Activated CD8-positive, alpha-beta T cell treated with anti-CD3 and anti-CD28 coated beads, Interleukin-2, amount 10 ng/mL, durations not matched to agents 7 days and 5 days (primary cell): ENCODE data around the gene IQSEC3. TPM values are rescaled to one million over a fixed set of nuclear protein-coding genes. Genes with fewer than 3 reads are reported as not detected.

Experiments
- ATAC-seq: fragments of 150-1000 bp; cut with Tn5 transposase; one replicate; pipeline ENCODE4 v1.10.0; 2021; ENCODE audit warnings: moderate library complexity
- CTCF ChIA-PET: fragments of 350-600 bp; sonication (Branson Sonifier 250); formaldehyde crosslinking; loops from one replicate; lab custom pipeline; 2021; ENCODE audit warnings: antibody characterized with exemption; lab: Charles Lee
- POLR2A ChIA-PET: fragments of 350-600 bp; sonication (Branson Sonifier 250); formaldehyde crosslinking; loops from one replicate; lab custom pipeline; 2021; ENCODE audit warnings: antibody characterized with exemption; lab: Charles Lee
- DNase-seq: peaks from one replicate; pipeline ENCODE4 v3.0.0-alpha.2; 2020
- H3K27ac Mint-ChIP-seq: one replicate; pipeline ENCODE4 v1.8.0; 2021; ENCODE audit warnings: mild to moderate bottlenecking, mixed read lengths
- H3K27me3 Mint-ChIP-seq: one replicate; pipeline ENCODE4 v1.8.0; 2021; ENCODE audit warnings: low read depth, mixed read lengths
- H3K36me3 Mint-ChIP-seq: one replicate; pipeline ENCODE4 v1.8.0; 2021; ENCODE audit warnings: low read depth, mixed read lengths
- H3K4me1 Mint-ChIP-seq: one replicate; pipeline ENCODE4 v1.8.0; 2021; ENCODE audit warnings: low read depth, mixed read lengths
- H3K4me3 Mint-ChIP-seq: one replicate; pipeline ENCODE4 v1.8.0; 2021; ENCODE audit warnings: mild to moderate bottlenecking, mixed read lengths
- H3K9me3 Mint-ChIP-seq: one replicate; pipeline ENCODE4 v1.8.0; 2022; ENCODE audit warnings: mixed read lengths; ENCODE audit not compliant: insufficient read depth
- total RNA-seq, 2 experiments: library from RNA; stranded (reverse); gene quantifications; one replicate each; pipeline ENCODE4 v1.2.3, GENCODE V29; 2021

The IQSEC3 gene
- total RNA-seq, 2 experiments from 2014 or later: 1.7 to 2.6 TPM

DNA sequence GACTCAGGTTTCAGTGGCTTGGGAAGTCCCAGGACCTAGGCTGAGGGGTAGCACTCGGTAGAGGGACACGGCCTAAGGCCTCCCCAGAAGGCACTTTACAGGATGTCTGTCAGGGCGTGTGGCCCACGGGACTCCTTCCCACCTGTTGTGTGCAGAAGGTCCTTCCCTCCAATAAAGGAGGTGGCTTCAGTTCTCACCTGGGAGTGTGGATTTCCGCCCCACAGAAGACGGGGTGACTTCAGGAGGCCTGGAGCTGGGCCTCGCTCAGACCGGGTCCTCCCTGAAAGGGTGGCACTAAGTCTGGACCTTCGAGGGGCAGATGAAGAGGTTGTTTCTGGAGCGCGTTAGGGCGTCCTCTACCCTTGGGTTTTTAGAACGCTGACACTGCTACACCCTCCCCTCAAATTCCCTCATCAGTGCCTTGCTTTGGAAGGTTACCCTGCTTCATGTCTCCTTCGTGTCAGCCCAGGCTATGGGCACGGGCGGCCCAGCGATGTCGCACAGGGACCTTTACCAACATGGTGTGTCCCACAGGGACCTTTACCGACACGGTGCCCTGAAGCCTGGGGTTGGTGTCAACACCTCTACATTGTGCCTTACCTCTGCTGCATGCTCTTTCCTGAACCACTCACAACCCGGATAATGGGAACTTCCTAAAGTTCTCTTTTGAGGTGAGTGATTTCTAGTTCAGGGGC is 140.3 kb downstream of the IQSEC3 start:
- H3K27ac Mint-ChIP-seq: no peak overlapping the region
- no peaks in the 10 kb centered on the region for H3K9me3 Mint-ChIP-seq
- peaks cover 21% of the 10 kb centered on the region for H3K27me3 Mint-ChIP-seq

DNA sequence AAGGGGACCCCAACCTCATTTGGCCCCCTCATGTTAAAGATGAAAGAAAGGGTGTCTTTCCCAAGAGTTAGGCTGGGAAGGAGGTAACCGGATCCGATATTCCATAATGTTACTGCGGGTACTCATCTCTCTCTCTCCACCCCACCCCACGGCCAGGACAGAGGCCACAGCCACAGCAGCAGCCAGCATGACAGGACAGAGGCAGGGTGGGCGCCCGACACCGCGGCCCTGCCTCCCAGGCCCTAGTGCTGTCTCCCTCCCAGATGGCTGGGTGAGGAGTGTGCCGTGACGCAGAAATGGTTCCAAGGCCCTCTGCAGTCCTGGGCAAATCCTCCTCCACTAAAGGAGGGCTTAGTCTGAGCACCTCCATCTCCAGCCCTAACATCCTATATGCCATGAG is 141.2 kb downstream of the IQSEC3 start:
- Mint-ChIP-seq H3K27ac (no peak overlapping the region), H3K4me1 (no peaks in the 10 kb centered on the region), H3K4me3 (no peak overlapping the region), H3K9me3 (no peaks in the 10 kb centered on the region), H3K36me3 (no peaks in the 10 kb centered on the region), H3K27me3 (peaks cover 14% of the 10 kb centered on the region)
- ATAC-seq: no peak
- CTCF ChIA-PET: no interaction called here
- no peak for DNase-seq
- POLR2A ChIA-PET: no interaction called here

More for the DNA sequence above, 140.3 kb downstream of the IQSEC3 start:
- ChIA-PET CTCF (no interaction called here), POLR2A (no interaction called here)
- no peak for DNase-seq
- Mint-ChIP-seq H3K36me3 (no peaks in the 10 kb centered on the region), H3K4me3 (no peak overlapping the region), H3K4me1 (no peaks in the 10 kb centered on the region)
- ATAC-seq: no peak

DNA sequence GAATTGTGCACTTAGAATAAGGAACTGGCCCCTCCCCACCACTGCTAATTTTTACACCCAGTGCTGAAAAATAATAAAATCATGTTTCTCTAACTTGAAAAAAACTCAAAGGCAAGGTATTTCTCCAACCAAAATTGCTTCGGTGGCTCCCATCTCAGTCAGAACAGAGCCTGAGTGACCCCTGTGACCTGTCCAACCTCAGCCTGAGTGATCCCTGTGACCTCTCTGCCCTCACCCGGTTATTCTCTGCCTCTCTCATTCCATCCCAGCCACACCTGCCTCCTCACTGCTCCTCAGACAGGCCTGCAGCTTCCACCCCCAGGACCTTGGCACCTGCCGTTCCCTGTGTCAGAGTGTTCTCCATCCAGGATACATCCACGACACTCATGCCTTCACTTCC is 142.2 kb downstream of the IQSEC3 start:
- H3K4me3 Mint-ChIP-seq: no peak overlapping the region
- POLR2A ChIA-PET: no interaction called here
- no peaks in the 10 kb centered on the region for H3K36me3 Mint-ChIP-seq
- no peaks in the 10 kb centered on the region for H3K9me3 Mint-ChIP-seq
- H3K27ac Mint-ChIP-seq: no peak overlapping the region
- peaks cover 20% of the 10 kb centered on the region for H3K27me3 Mint-ChIP-seq
- no peaks in the 10 kb centered on the region for H3K4me1 Mint-ChIP-seq
- DNase-seq (no peak), ATAC-seq (no peak)
- CTCF ChIA-PET: no interaction called here

DNA sequence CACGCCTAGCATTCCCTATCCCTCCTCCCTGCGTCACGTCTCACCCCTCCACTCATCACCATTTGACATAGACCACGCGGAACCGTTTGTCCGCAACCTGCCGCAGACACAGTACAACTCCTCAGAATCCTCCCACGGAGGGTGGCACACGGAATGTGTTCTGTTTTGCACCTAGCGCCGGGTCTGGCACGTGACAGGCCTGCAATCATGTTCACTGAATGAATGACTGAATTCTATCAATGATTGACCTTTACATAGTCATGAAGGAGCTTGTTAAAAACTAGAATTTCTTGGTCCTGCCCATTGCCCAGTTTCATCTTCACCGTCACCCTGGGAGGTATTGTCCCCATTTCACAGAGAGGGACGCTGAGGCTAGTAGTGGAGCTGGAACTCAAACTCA is 142.7 kb downstream of the IQSEC3 start:
- CTCF ChIA-PET: no interaction called here
- no peaks in the 10 kb centered on the region for H3K4me1 Mint-ChIP-seq
- POLR2A ChIA-PET: no interaction called here
- no peak for DNase-seq
- peaks cover 19% of the 10 kb centered on the region for H3K27me3 Mint-ChIP-seq
- no peak for ATAC-seq
- no peaks in the 10 kb centered on the region for H3K9me3 Mint-ChIP-seq
- H3K36me3 Mint-ChIP-seq: no peaks in the 10 kb centered on the region
- H3K27ac Mint-ChIP-seq: no peak overlapping the region
- H3K4me3 Mint-ChIP-seq: no peak overlapping the region

DNA sequence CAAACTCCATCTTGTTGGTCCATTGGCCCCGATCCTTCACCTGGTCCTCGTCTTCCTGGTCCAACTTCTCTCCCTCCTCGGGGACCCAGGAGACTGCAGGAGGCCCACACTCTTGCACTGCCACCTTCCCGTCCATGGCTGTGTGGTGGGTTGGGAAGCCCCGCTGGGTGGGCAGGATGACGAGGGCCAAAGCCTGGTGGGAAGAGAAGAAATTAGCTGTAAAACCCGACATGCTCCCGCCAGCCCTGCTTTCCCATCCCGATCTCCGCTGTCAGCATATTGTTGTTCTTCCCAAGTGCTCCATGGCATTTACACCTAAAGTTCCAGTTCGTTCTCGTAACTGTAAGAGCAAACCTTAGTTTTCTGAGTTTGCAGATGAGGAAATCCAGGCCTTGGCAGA is 143.3 kb downstream of the IQSEC3 start:
- no peak overlapping the region for H3K4me3 Mint-ChIP-seq
- peaks cover 18% of the 10 kb centered on the region for H3K27me3 Mint-ChIP-seq
- ChIA-PET POLR2A (no interaction called here), CTCF (interaction anchor here (2.4 kb wide), 1 partner anchor 10 kb away, joined by 6 read pairs; no protein-coding TSS in a partner anchor)
- H3K4me1 Mint-ChIP-seq: no peaks in the 10 kb centered on the region
- H3K27ac Mint-ChIP-seq: no peak overlapping the region
- no peaks in the 10 kb centered on the region for H3K36me3 Mint-ChIP-seq
- DNase-seq: no peak
- H3K9me3 Mint-ChIP-seq: no peaks in the 10 kb centered on the region
- ATAC-seq: no peak

DNA sequence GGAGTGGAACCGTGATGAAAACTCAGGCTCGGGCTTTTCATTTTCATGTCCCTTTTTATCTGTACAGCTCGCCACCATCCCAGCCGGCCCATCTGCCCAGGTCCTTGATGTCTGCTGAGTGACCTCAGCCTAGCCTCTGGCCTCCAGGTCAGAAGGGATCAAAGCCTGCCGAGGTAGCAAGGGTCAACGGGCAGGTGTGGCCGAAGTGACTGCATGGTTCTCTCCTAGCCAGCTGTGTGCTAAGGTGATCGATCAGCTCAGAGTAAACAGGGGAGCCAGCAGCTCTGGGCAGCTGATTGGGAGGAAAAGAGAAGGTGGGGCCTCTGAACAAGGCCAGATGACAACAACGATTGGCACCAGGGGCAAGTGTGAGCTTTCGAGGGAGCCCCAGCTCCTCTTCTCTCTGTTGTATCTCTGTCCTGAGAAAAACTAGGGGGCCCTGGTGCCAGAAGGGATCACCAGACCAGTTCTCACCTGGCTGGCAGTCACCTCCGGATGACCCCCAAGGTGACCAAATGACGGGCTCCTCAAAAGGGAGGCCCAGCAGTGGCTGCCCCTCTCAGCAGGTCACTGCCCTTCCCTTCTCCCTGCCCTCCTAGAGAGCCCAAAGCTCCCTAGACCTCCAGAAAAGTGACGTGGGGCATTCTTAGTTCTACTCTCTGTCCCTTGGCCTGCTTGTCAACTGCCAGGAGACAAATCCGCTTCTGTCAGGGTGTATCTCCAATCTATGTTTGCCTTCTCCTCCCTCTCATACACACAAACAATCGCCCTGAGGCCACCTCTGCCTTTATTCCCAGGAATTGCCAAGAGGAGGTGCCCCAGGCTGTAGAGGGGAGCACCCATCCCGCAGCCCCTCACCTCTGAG is 143.9 kb downstream of the IQSEC3 start:
- H3K4me3 Mint-ChIP-seq: no peak overlapping the region
- POLR2A ChIA-PET: no interaction called here
- H3K36me3 Mint-ChIP-seq: no peaks in the 10 kb centered on the region
- ATAC-seq: no peak
- no peaks in the 10 kb centered on the region for H3K4me1 Mint-ChIP-seq
- peaks cover 14% of the 10 kb centered on the region for H3K27me3 Mint-ChIP-seq
- H3K27ac Mint-ChIP-seq: no peak overlapping the region
- DNase-seq: no peak
- CTCF ChIA-PET: interaction anchor here (2.4 kb wide), 1 partner anchor 9 kb away, joined by 6 read pairs; no protein-coding TSS in a partner anchor
- H3K9me3 Mint-ChIP-seq: no peaks in the 10 kb centered on the region

DNA sequence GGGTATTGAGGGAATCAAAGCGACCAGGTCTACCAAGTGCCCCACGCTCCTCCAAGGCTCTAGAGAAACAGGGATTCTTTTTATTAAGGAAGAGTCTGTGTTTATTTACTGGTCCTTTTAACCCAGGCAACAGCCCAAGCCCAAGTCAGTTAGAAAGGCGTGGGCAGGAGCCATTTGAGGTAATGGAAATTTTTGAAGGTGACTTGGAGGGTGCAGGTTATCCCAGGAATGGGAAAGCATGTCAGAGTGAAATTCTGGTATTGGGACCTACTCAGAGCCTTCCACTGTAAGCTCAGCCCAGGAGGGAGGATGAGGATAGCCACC is 144.5 kb downstream of the IQSEC3 start:
- Mint-ChIP-seq H3K27me3 (peaks cover 12% of the 10 kb centered on the region), H3K27ac (no peak overlapping the region), H3K4me1 (no peaks in the 10 kb centered on the region), H3K36me3 (no peaks in the 10 kb centered on the region), H3K9me3 (no peaks in the 10 kb centered on the region), H3K4me3 (no peak overlapping the region)
- POLR2A ChIA-PET: no interaction called here
- DNase-seq (no peak), ATAC-seq (no peak)
- CTCF ChIA-PET: interaction anchor here (2.4 kb wide), 1 partner anchor 9 kb away, joined by 6 read pairs; no protein-coding TSS in a partner anchor

DNA sequence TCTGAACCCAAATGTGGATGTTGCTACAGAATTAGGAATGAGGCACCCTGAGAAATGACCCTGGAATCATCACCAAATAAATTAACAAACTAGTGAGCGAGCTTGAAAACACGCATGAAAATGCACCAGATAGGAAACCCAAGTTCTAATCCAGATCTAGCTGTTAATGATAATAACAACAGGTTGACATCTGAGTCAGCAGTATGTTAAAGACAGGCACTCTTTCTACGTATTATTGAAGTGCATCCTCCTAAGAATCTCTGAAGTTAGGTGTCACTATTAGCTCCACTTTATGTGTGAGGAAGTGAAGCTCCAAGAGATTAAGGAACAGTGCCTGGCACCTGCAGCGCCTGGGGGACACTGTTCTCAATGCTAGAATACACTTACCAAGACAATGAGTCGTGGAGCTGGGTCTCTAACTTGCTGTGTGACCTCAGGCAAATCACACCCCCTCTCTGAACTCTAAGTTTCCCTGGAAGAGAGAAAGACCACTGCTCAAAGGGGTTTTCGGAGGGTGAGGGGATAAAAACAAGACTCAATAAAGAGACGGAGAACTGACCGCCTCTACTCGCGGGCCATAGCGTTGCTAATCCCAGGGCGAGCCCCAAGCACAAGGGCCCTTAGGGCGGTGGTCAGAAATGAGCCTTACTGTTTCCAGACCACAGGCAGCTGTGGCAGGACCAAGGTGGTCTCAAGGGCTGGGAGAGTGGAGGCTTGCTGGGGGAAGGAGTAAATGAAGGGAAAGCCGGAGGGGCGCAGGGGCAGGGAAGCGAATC is 145.3 kb downstream of the IQSEC3 start:
- Mint-ChIP-seq H3K27me3 (peaks cover 9% of the 10 kb centered on the region), H3K4me3 (no peak overlapping the region), H3K4me1 (no peaks in the 10 kb centered on the region), H3K9me3 (no peaks in the 10 kb centered on the region), H3K36me3 (no peaks in the 10 kb centered on the region), H3K27ac (no peak overlapping the region)
- ATAC-seq (no peak), DNase-seq (no peak)
- ChIA-PET POLR2A (no interaction called here), CTCF (interaction anchor here (0.7 to 2.4 kb wide), 2 partner anchors 8 to 50 kb away, joined by 3 to 6 read pairs; no protein-coding TSS in a partner anchor)

DNA sequence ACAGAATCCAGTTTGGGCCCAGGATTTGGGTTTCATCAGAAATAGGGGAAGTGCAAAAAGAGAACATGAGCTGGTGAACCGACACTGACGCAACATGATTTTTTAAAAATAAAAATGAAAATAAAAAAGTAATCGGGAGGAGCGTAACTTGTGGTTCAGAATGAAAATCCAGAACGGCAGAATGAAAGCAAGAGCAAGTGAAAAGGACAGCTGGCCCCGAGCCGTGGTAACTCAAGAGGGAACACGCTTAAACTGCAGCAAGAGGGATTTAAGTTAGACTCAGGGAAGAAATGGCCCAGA is 145.8 kb downstream of the IQSEC3 start:
- Mint-ChIP-seq H3K4me3 (no peak overlapping the region), H3K27ac (no peak overlapping the region), H3K9me3 (no peaks in the 10 kb centered on the region), H3K36me3 (no peaks in the 10 kb centered on the region), H3K27me3 (peaks cover 12% of the 10 kb centered on the region), H3K4me1 (no peaks in the 10 kb centered on the region)
- ChIA-PET POLR2A (no interaction called here), CTCF (interaction anchor here (1.0 to 2.4 kb wide), 2 partner anchors 8 to 10 kb away, joined by 3 to 6 read pairs; no protein-coding TSS in a partner anchor)
- DNase-seq (no peak), ATAC-seq (no peak)

DNA sequence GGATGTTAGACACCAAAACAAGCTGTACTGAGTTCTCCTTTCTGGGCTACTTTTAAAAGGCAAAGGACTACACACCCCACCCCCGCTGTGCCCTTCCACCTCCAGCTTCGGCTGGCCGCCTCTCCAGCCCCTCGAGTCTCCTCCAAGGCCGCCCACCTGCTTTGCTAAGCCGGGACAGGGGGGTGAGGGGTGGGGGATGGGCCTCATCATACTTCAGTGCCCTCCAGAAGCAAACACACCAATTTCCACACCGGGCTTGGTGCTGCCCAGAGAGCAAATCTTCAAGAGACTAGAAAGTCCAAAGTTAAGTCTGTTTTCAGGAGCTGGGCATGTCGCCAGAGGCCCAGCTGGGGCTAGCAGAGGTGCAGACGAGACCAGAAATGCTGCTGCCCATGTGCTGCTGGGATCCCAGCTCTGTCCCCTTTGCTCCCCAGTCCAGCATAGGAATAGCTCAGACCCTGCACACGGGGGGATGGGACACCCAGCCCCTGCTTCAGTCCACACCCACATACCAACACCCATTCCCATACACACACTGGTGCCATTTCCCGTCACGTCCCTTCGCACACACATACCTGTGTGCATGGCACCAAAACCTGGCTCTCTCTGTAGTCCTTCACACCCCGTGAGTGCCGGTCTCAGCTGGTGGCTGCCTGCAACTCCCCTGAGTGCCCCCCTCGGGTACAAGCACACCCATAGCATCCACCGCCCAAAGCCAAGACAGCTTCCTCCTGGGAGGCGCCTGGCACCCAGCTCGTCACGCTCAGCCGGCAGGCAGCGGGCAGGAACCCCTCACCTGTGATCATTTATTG is 146.4 kb downstream of the IQSEC3 start:
- Mint-ChIP-seq H3K4me1 (no peaks in the 10 kb centered on the region), H3K27me3 (peaks cover 12% of the 10 kb centered on the region), H3K9me3 (no peaks in the 10 kb centered on the region), H3K36me3 (no peaks in the 10 kb centered on the region), H3K27ac (no peak overlapping the region), H3K4me3 (no peak overlapping the region)
- DNase-seq (no peak), ATAC-seq (no peak)
- ChIA-PET POLR2A (no interaction called here), CTCF (interaction anchor here (1.0 kb wide), 1 partner anchor 9 kb away, joined by 3 read pairs; no protein-coding TSS in a partner anchor)

DNA sequence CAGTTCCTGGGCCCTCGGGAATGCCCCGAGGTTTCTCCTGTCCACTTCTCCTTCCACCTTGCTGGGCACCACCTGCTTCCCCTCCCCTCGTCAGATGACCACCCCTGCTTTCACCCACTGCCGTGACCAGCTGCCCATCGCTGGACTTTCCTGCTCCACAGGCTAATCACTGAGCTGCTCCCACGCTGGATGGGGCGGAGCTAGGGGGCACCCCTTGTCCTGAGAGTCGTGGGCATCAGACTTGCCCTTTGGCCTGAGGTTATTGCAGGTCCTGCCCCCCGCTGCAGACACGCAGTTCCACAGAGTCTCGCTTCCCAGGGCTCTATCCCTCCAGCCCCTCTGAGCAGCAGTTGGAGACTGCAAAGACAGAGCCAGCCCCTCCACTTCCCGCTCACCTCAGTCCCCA is 147.0 kb downstream of the IQSEC3 start:
- ChIA-PET POLR2A (no interaction called here), CTCF (interaction anchor here (1.0 kb wide), 1 partner anchor 8 kb away, joined by 3 read pairs; no protein-coding TSS in a partner anchor)
- H3K27me3 Mint-ChIP-seq: peaks cover 12% of the 10 kb centered on the region
- H3K36me3 Mint-ChIP-seq: no peaks in the 10 kb centered on the region
- DNase-seq (no peak), ATAC-seq (no peak)
- no peaks in the 10 kb centered on the region for H3K4me1 Mint-ChIP-seq
- no peak overlapping the region for H3K4me3 Mint-ChIP-seq
- no peak overlapping the region for H3K27ac Mint-ChIP-seq
- no peaks in the 10 kb centered on the region for H3K9me3 Mint-ChIP-seq
